Measurements from ENCODE around the gene MSX1. TPM values are rescaled to one million over a fixed set of nuclear protein-coding genes. Genes with fewer than 3 reads are reported as not detected.

The MSX1 gene
- total RNA-seq, 4 donors from 2014 or later: 1.4 to 5.8 (median 3.6) TPM

DNA sequence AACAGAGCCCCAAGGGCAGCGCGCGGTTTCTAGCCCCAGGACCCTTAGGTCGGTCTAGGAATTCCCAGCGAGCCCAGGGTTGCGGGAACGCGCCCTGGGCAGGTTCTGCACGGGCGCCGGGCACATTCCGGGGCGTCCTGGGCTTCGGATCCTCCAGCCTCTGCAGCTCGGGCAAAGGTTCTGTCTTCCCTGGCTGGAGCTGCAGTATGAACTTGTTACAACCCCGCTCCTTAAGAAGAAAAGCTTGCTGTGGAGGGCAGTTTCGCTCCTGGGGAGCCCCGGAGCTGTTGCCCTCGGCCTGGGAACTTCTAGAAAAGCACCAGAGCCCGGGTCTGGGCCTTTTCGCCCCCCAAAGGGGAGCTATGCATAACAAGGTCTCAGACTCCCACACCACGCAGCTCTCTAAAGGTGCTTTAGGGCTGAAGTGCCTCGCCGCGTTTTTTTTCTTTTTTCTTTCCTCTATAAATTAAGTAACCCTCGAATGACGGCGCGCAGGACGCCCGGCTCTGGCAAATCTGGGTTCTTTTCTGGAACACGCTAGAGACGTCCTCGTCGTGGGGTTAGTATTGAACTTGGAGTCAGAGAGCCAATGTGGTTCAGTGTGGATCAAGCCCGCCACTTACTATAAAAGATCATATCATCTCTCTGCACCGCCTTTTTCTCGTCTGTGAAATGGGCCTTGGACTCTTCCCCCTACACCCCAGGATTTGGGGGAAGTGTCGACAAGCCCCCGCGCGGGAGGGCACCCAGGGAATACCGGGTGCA lies 5.7 kb downstream of the MSX1 start:
- WGBS, 2 donors: 26 to 31% methylated on average over 42 to 43 of the region's 43 CpGs
- intact Hi-C loops (cut with DNase I; ENCODE audit: low total_unique reads): no loop called here
- DNase-seq (ENCODE audit: low spot score in 2 of 2): no peak
- no peak overlapping the region for H3K4me3 ChIP-seq (ENCODE audit: low read depth, poor library complexity, severe bottlenecking)
- TF ChIP-seq, protein P1, sequence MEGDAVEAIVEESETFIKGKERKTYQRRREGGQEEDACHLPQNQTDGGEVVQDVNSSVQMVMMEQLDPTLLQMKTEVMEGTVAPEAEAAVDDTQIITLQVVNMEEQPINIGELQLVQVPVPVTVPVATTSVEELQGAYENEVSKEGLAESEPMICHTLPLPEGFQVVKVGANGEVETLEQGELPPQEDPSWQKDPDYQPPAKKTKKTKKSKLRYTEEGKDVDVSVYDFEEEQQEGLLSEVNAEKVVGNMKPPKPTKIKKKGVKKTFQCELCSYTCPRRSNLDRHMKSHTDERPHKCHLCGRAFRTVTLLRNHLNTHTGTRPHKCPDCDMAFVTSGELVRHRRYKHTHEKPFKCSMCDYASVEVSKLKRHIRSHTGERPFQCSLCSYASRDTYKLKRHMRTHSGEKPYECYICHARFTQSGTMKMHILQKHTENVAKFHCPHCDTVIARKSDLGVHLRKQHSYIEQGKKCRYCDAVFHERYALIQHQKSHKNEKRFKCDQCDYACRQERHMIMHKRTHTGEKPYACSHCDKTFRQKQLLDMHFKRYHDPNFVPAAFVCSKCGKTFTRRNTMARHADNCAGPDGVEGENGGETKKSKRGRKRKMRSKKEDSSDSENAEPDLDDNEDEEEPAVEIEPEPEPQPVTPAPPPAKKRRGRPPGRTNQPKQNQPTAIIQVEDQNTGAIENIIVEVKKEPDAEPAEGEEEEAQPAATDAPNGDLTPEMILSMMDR (IDR thresholded peaks at IDR 0.05): no peak
- no peak for TF ChIP-seq POLR2A (IDR thresholded peaks at IDR 0.05)

DNA sequence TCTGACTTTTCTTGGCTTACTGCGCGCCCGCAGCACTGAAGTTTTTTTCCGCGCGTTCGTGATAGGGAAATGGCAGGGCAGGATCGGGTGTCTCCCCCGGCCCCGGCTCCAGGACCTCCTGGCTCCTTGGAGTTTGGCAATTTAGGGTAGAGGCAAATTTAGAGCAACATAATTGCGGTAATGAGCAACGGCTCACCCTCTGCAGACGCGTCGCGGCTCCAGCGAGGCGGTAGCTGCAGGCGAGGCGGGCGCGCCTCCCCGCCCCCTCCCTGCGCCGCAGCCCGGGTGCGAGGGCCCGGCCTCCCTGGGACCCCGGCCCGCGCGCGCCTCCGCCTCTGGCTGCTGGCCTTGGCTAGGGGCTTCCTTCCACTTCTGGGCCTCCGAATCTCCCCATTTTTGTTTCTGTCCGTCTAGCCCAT lies 6.2 kb downstream of the MSX1 start:
- intact Hi-C loops (cut with DNase I; ENCODE audit: low total_unique reads): no loop called here
- DNase-seq (ENCODE audit: low spot score in 2 of 2): no peak
- no peak for TF ChIP-seq POLR2A (IDR thresholded peaks at IDR 0.05)
- TF ChIP-seq, protein P1 (IDR thresholded peaks at IDR 0.05): no peak
- no peak overlapping the region for H3K4me3 ChIP-seq (ENCODE audit: low read depth, poor library complexity, severe bottlenecking)
- WGBS, 2 donors: 4% methylated on average over 34 to 35 of the region's 36 CpGs

DNA sequence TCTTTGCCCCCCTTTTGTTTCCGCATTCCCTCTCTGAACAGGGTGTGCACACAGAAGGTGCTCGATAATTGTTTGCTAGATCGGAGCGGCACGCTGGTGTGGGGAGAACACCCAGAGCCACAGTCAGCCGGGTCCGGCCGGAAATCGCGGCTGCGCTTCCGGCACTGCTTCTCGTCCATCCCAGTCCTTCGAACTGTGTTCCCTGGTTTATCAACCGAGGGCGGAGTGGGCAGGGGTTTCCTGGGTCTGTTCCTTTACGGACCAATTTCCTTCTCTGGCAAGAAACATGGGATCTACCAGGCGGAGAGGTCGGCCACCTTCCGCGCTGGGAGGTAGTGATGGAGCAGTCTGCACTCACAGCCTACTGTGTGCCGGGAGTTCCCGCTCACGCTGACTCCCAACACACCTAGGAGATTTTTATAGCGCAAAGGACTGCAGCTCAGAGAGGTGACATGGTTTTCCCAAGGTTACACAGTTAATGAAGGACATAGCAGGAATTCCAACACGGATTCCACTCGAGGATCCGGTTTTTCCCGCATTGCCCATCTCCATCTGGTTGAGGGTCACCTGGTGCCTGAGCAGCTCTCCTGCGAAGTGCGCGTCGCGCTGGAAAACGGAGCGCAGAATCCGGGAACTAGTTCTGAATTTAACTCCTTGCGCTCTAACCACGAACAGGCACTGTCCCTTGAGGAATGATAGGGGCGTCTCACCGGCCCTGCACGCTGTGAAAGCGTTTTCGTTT lies 6.8 kb downstream of the MSX1 start:
- WGBS, 2 donors: 3 to 7% methylated on average over 44 of the region's 44 CpGs
- intact Hi-C loops (cut with DNase I; ENCODE audit: low total_unique reads): no loop called here
- H3K4me3 ChIP-seq (ENCODE audit: low read depth, poor library complexity, severe bottlenecking): no peak overlapping the region
- TF ChIP-seq POLR2A (IDR thresholded peaks at IDR 0.05): no peak
- TF ChIP-seq, protein P1 (IDR thresholded peaks at IDR 0.05): no peak
- peak in 1 of 2 donors; percentile 83 for DNase-seq (ENCODE audit: low spot score in 2 of 2)

DNA sequence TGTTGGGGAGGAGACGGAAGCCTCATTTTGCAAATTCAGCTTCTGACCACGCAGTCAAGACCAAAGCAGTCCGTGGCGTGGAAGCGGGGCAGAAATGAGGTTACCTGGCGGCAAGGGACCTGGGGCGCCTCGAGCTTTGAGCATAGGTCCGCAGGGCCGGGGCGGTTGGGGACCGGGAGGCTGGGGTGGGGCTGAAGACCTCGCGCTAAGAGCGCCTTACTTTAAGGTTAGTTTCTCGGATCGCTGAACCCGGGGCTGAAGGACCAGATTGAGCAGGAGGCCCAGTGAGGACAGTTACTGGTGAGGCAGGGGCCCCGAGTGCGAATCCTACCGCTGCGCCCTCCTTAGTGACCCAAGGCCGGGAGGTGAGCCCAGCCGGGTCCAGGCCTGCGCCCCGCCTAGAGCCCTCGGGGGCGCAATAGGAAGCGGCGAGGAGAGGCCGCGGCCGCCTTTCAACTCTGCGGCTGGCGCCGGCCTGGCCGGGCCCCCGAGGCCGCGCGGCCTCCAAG lies 7.5 kb downstream of the MSX1 start:
- 2 to 19% methylated on average over 12 to 39 of the region's 41 CpGs for WGBS, 2 donors
- no peak overlapping the region for H3K4me3 ChIP-seq (ENCODE audit: low read depth, poor library complexity, severe bottlenecking)
- intact Hi-C loops (cut with DNase I; ENCODE audit: low total_unique reads): no loop called here
- TF ChIP-seq, protein P1 (IDR thresholded peaks at IDR 0.05): no peak
- TF ChIP-seq POLR2A (IDR thresholded peaks at IDR 0.05): no peak
- DNase-seq (ENCODE audit: low spot score in 2 of 2): no peak

DNA sequence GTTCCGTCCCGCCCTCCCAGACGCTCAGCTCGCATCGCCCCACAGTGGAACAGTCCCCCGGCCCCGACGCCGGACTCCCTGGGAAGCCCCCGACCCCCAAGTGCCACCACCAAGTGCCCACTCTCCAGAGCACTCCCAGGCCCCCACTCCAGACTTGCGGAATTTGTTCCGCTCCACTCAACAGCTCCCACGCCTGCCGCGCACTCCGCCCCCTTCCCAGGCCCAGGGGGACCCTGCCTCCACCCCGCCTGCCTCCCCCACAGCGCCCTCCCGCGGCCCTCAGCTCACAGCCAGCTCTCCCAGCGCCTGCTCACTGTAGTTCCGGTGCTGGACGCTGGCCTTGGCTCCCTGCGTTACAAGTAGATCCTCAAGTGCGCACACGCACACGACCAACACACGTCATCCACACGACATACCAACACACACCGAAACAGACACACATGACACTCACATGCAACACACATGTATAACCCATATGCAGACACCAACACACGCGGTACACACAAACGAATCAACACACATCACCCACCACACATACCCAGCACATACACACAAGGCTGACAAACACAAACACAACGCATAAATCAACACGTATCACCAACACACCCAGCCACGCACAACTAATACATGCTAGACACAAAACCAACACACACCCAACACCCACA lies 8.0 kb downstream of the MSX1 start:
- TF ChIP-seq, protein P1 (IDR thresholded peaks at IDR 0.05): peak in 1 of 3 donors; percentile 22
- TF ChIP-seq POLR2A (IDR thresholded peaks at IDR 0.05): no peak
- intact Hi-C loops (cut with DNase I; ENCODE audit: low total_unique reads): no loop called here
- DNase-seq (ENCODE audit: low spot score in 2 of 2): peak in 1 of 2 donors; percentile 88
- H3K4me3 ChIP-seq (ENCODE audit: low read depth, poor library complexity, severe bottlenecking): no peak overlapping the region
- WGBS, 2 donors: 21 to 29% methylated on average over 34 of the region's 36 CpGs

Data from lower leg skin (tissue), 4 donors.